Activated CD8-positive, alpha-beta T cell treated with anti-CD3 and anti-CD28 coated beads for 36 hours (primary cell): ENCODE data around the gene SAMD11. TPM values are rescaled to one million over a fixed set of nuclear protein-coding genes. Genes with fewer than 3 reads are reported as not detected.

Experiments
- ATAC-seq: fragments of 200-7000 bp; cut with Tn5 transposase; one replicate; pipeline ENCODE4 v1.10.0; 2021; ENCODE audit warnings: mild to moderate bottlenecking, moderate library complexity
- CTCF ChIA-PET: fragments of 350-600 bp; sonication (Branson Sonifier 250); formaldehyde crosslinking; loops from one replicate; lab custom pipeline; 2021; ENCODE audit warnings: antibody characterized with exemption; lab: Charles Lee
- POLR2A ChIA-PET: fragments of 350-600 bp; sonication (Branson Sonifier 250); formaldehyde crosslinking; loops from one replicate; lab custom pipeline; 2021; ENCODE audit warnings: antibody characterized with exemption; lab: Charles Lee
- DNase-seq: peaks from one replicate; pipeline ENCODE4 v3.0.0-alpha.2; 2020
- H3K27ac Mint-ChIP-seq: one replicate; pipeline ENCODE4 v1.8.0; 2021; ENCODE audit warnings: mild to moderate bottlenecking, mixed read lengths
- H3K27me3 Mint-ChIP-seq: one replicate; pipeline ENCODE4 v1.8.0; 2021; ENCODE audit warnings: mixed read lengths
- H3K36me3 Mint-ChIP-seq: one replicate; pipeline ENCODE4 v1.8.0; 2021; ENCODE audit warnings: low read depth, mixed read lengths
- H3K4me1 Mint-ChIP-seq: one replicate; pipeline ENCODE4 v1.8.0; 2021; ENCODE audit warnings: low read depth, mixed read lengths
- H3K4me3 Mint-ChIP-seq: one replicate; pipeline ENCODE4 v1.8.0; 2021; ENCODE audit warnings: mild to moderate bottlenecking, moderate library complexity, mixed read lengths
- H3K9me3 Mint-ChIP-seq: one replicate; pipeline ENCODE4 v1.8.0; 2021; ENCODE audit warnings: mixed read lengths
- CTCF ChIP-seq: fragments of 200-600 bp; IDR thresholded peaks from one replicate; pipeline ENCODE4 v1.8.0; 2022; ENCODE audit warnings: antibody characterized with exemption, mild to moderate bottlenecking
- intact Hi-C: fragments of 100-400 bp; cut with micrococcal nuclease; formaldehyde crosslinking; loops from one replicate; pipeline ENCODE4 v1.10.0; 2022
- total RNA-seq, 2 experiments: library from RNA; stranded (reverse); gene quantifications; one replicate each; pipeline ENCODE4 v1.2.3, GENCODE V29; 2021

Gene SAMD11
- total RNA-seq, 2 experiments from 2014 or later = not detected

GRCh38 chr1:920010-920409 is 3.7 kb upstream of the SAMD11 start:
- no peak for TF ChIP-seq CTCF
- peaks cover 15% of the 10 kb centered on the region for H3K4me1 Mint-ChIP-seq
- no peaks in the 10 kb centered on the region for H3K36me3 Mint-ChIP-seq
- ChIA-PET CTCF (interaction anchor here (0.9 kb wide), 1 partner anchor 15 kb away, joined by 4 read pairs; no protein-coding TSS in a partner anchor), POLR2A (no interaction called here)
- ATAC-seq = no peak
- intact Hi-C loops = no loop called here
- H3K27ac Mint-ChIP-seq = no peak overlapping the region
- no peaks in the 10 kb centered on the region for H3K9me3 Mint-ChIP-seq
- DNase-seq = no peak
- H3K4me3 Mint-ChIP-seq = no peak overlapping the region
- H3K27me3 Mint-ChIP-seq = peaks cover 34% of the 10 kb centered on the region

GRCh38 chr1:920521-920920 is 3.2 kb upstream of the SAMD11 start:
- ATAC-seq (no peak), DNase-seq (no peak)
- Mint-ChIP-seq H3K4me3 (no peak overlapping the region), H3K4me1 (peaks cover 15% of the 10 kb centered on the region), H3K27me3 (peaks cover 34% of the 10 kb centered on the region), H3K9me3 (no peaks in the 10 kb centered on the region), H3K36me3 (no peaks in the 10 kb centered on the region), H3K27ac (no peak overlapping the region)
- POLR2A ChIA-PET = no interaction called here
- no peak for TF ChIP-seq CTCF
- CTCF ChIA-PET = interaction anchor here (0.9 kb wide), 1 partner anchor 16 kb away, joined by 4 read pairs; no protein-coding TSS in a partner anchor
- intact Hi-C loops = no loop called here

- Mint-ChIP-seq H3K27ac (no peak overlapping the region), H3K36me3 (no peaks in the 10 kb centered on the region), H3K27me3 (peaks cover 40% of the 10 kb centered on the region), H3K4me3 (no peak overlapping the region), H3K9me3 (no peaks in the 10 kb centered on the region), H3K4me1 (peaks cover 15% of the 10 kb centered on the region)
- peak; percentile 23 for TF ChIP-seq CTCF
- ATAC-seq (peak; percentile 43), DNase-seq (no peak)
- intact Hi-C loops = no loop called here
- POLR2A ChIA-PET = no interaction called here
- CTCF ChIA-PET = interaction anchor here (0.9 kb wide), 1 partner anchor 16 kb away, joined by 4 read pairs; no protein-coding TSS in a partner anchor
Measured at GRCh38 chr1:921011-921837, 2.5 kb upstream of the SAMD11 start.

GRCh38 chr1:923991-924655 is 400 bp downstream of the SAMD11 start:
- peaks cover 49% of the 10 kb centered on the region for H3K27me3 Mint-ChIP-seq

More at GRCh38 chr1:923991-924655, 400 bp downstream of the SAMD11 start:
- intact Hi-C loops = no loop called here
- TF ChIP-seq CTCF = no peak
- ChIA-PET CTCF (no interaction called here), POLR2A (interaction anchor here (0.9 to 1.1 kb wide), 2 partner anchors 18 to 47 kb away, joined by 3 read pairs; no protein-coding TSS in a partner anchor)
- Mint-ChIP-seq H3K4me1 (peaks cover 15% of the 10 kb centered on the region), H3K4me3 (no peak overlapping the region), H3K9me3 (no peaks in the 10 kb centered on the region), H3K36me3 (no peaks in the 10 kb centered on the region), H3K27ac (no peak overlapping the region)
- DNase-seq = no peak
- no peak for ATAC-seq
